ENCODE measurements around the gene RAB42.

Gene RAB42

DNA sequence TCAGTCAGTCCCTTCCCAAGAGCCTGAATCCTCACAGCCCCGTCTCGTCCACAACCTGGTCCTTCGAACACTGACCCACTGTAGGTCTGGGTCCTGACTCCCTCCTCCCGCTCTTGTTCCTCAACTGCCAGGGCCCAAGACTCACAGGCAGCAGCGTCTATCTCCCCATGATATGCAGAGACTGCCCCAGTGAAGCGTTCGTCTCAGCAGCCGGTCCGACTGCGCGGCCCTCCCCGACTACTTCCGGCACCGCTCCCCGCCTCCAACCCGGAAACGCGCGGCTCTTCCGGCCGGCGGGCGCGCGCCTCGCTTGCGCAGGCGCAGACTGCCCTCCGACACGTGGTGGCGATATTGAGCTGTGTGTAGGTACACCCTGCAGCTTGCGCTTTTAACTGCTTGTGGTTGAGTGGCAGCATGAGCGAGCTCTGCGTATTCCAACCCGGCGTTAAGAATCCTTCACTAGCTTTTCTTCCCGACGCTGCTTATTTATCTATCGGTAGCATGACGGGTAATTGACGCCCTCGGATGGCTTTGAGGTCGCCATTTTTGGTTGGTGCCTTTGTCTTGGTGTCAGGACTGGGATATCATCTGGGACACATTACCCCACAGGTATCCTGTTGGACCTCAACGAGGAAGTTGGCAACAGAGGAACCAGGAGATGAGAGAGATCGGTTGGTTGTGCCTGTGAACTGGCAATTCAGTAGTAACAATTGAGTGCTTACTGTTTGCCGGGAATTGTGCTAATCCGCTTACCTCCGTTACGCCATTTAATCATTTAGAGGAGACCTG, 51.0 kb downstream of the RAB42 start, which contains the start of gene TAF12:
TAF12 (minus strand) TSS at position 221 of the 789 bp plus-strand sequence. CDS start 20,986 bp downstream, outside the sequence.
- no peak for FAIRE-seq
- TF ChIP-seq, protein P1, sequence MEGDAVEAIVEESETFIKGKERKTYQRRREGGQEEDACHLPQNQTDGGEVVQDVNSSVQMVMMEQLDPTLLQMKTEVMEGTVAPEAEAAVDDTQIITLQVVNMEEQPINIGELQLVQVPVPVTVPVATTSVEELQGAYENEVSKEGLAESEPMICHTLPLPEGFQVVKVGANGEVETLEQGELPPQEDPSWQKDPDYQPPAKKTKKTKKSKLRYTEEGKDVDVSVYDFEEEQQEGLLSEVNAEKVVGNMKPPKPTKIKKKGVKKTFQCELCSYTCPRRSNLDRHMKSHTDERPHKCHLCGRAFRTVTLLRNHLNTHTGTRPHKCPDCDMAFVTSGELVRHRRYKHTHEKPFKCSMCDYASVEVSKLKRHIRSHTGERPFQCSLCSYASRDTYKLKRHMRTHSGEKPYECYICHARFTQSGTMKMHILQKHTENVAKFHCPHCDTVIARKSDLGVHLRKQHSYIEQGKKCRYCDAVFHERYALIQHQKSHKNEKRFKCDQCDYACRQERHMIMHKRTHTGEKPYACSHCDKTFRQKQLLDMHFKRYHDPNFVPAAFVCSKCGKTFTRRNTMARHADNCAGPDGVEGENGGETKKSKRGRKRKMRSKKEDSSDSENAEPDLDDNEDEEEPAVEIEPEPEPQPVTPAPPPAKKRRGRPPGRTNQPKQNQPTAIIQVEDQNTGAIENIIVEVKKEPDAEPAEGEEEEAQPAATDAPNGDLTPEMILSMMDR (IDR thresholded peaks at IDR 0.05; ENCODE audit: insufficient read depth, missing control alignments), result peak; percentile 54
- DNase-seq (ENCODE audit: insufficient read length, low spot score), result peak; percentile 73

- TF ChIP-seq, protein P1 (IDR thresholded peaks at IDR 0.05; ENCODE audit: insufficient read depth, missing control alignments), result no peak
- DNase-seq (ENCODE audit: insufficient read length, low spot score), result no peak
- no peak for FAIRE-seq
These were observed 52.4 kb downstream of the RAB42 start for GRCh38 chr1:28644494-28644893.
